NK-92 treated with Interleukin-12 subunit alpha and Interleukin-12 subunit beta, amount 100 ng/mL, for 24 hours (cell line): Measurements from ENCODE around the gene POMT1.
"Not testable (repeated sequence)": the region's sequence is repeated elsewhere in the genome, so short reads cannot be mapped to it uniquely, and the experiment has no call there.

Experiments used
- DNase-seq: peaks from one replicate; lab custom pipeline; 2025; lab: John Stamatoyannopoulos, UW

The POMT1 gene

DNA sequence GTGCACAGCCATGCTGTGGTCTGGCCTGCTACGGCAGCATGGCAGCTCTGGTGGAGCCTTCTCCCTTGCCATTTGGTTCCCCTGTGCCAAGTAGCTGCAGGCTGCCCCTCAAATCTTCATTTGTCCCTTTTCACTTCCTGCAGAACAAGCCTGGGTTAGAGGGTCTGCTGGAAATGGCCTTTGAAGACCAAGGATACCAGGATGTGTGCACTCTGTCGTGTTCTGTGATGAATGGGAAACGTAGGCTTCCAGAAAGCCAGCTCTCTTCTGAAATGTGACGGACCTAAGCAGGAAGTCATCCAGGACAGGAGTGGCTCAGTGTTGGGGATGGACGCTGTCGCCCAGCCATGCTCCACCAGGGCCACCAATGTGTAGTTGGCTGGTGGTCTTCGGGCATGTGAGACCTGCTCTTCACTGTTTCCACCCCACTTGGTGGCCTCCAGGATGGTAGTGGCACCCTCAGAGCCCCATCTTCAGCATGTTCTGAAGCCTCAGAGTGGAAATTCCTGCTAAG lies 3.4 kb upstream of the POMT1 start:
- no peak for DNase-seq

DNA sequence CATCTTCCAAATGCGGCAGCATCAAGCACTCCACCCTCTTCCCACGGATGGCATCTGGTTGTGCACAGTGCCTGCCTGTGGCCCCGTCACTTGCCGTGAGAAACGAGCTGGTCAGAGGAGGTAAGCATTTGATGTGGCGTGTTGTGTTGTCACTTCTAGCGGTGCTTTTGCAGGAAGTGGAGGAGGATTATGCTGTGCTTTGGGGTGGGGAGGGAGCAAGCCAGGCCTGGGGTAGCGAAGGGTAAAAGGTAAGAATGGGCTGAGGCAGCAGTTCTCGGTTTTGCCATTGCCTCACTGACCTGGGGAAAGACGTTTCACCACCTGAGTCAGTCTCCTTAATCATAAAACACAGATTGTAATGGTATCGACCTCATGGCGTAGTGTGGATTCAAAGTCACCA lies 2.3 kb upstream of the POMT1 start:
- DNase-seq = no peak

DNA sequence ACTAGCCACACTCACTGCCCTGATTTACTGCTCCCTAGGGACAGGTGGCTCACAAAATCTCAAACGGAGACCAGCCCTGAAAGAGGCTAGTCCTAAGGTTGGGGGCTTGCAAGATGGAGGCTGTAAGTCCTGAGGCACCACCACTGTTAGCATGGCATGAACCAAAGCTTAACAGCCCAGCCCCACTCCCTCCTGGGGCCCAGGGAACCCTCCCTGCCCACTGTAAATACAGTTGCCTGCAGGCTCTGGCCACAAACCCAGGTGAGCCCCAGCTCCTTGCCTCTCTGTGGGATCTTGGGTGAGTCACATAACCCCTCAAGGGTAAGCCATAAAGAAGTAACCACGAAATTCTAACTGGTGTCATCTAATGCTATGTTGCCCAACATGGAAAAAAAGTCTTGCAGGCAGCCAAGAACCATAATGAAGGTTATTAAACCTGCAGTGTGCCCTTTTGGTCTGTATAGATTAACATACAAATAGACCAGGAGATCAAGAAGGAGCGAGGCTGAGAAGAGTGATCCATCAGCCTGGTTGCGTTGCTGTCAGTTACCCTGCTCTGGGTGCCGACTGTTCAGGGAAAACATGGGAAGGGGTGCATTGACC lies 1.7 kb upstream of the POMT1 start:
- DNase-seq = peak; percentile 57

DNA sequence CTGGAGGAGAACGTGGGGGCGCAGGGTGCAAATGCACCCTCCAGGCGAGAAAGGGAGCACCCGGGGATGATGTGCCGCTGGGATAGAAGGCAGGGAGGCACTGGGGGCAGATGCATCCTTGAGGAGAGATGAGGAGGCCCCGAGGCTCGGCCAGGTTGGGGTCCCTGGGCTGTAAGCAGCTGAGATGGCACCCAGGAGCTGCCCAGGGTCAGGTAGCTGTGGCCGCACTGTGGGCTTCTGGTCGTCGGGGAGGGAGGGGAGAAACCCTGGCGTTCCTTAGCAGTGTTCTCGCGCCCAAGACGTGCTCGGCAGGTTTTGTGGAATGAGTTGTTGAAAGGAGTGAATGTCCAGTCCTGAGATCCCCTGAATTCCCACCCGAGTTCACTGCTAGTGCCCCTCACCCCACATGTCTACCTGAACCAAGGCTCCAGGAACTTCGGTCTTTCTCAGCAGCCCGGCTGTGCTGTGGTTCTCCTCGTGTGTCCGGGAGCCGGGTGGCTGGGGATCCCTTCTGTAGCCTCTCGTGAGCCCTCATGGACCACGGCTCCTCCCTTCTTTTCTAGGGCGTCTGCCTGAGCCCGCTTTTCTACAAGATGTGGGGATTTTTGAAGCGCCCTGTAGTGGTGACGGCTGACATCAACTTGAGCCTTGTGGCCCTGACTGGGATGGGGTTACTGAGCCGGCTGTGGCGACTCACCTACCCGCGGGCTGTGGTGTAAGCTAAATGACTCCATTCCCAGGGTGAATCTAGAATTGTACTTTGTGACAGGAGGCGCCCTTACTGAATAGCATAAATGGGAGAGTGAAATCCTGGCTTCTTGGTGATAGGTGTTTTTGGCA lies 1.1 kb downstream of the POMT1 start:
- no peak for DNase-seq

DNA sequence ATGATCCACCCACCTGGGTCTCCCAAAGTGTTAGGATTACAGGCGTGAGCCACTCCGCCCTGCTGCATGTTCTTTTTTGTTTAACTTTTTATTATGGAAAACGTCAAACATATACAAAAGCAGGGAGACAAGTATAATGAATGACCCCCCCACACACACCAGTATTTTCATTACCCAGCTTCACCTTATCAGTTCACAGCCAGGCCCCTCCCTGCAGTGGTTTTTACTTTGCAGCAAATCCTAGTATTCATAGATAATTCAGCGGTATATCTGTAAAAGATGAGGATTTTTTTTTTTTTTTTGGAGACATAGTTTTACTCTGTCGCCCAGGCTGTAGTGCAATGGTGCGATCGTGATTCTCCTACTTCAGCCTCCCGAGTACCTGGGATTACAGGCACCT lies 2.3 kb downstream of the POMT1 start:
- no peak for DNase-seq

DNA sequence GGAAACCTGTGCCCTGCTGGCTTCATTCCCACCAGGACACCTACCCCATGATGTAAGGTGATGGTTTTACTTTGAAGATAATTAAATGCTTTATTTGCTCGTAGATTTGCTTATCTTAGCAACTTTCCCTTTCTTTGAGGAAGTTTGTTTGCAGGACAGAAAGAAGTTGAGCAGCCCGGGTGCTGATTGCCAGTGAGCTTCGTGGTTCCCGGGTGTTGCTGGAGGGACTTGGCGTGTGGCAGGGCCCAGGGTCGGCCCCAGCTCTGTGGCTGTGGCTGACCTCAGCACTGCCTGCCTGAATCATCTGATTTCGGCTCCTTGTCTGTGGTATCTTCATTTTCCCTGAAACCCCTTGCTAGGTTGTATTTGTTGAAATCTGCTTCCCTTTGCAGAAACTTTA lies 8.7 kb downstream of the POMT1 start:
- no peak for DNase-seq

DNA sequence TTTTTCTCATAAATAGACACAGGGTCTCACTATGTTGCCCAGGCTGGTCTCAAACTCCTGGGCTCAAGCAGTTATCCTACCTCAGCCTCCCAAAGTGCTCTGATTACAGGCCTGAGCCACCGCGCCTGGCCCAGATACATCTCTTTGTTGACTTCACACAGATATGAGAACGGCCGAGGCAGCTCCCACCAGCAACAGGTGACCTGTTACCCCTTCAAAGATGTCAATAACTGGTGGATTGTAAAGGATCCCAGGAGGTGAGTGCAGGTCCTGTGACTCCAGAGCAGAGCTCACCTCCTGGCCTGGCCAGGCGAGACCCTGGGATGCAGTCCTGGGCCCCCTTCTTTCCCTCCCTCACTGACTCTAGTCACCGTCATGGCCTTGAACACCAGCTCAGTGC lies 9.2 kb downstream of the POMT1 start:
- DNase-seq = no peak

DNA sequence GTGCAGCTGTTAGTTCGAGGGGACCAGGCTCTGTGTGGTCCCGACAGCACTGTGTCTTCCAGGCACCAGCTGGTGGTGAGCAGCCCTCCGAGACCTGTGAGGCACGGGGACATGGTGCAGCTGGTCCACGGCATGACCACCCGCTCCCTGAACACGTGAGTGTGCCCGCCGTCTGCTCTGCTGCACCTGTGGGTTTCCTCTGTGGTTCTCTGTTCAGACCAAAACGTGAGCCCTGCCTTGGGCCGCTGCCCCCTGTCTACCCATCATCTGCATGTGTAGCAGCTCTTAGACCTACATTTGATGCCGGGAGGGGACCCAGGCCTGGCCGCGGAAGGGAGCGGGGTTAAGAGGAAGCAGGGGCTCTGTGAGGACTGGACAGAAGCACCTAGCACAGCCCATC lies 10.5 kb downstream of the POMT1 start:
- DNase-seq = no peak

DNA sequence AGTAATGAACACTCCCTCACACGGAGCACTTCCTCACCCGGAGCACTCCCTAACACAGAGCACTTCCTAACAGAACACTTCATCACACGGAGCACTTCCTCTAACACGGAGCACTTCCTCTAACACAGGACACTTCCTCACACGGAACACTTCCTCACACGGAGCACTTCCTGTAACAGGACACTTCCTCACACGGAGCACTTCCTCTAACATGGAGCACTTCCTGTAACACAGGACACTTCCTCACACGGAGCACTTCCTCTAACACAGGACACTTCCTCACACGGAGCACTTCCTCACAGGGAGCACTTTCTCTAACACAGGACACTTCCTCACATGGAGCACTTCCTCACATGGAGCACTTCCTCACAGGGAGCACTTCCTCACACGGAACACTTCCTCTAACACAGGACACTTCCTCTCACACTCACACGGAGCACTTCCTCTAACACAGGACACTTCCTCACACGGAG lies 12.9 kb downstream of the POMT1 start:
- DNase-seq = not testable (repeated sequence)

DNA sequence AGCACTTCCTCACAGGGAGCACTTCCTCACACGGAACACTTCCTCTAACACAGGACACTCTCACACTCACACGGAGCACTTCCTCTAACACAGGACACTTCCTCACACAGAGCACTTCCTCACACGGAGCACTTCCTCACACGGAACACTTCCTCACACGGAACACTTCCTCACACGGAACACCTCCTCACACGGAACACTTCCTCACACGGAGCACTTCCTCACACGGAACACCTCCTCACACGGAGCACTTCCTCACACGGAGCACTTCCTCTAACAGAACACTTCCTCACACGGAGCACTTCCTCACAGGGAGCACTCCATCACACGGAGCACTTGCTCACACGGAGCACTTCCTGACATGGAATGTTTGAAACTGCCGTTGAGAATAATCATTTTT lies 13.4 kb downstream of the POMT1 start:
- no peak for DNase-seq

DNA sequence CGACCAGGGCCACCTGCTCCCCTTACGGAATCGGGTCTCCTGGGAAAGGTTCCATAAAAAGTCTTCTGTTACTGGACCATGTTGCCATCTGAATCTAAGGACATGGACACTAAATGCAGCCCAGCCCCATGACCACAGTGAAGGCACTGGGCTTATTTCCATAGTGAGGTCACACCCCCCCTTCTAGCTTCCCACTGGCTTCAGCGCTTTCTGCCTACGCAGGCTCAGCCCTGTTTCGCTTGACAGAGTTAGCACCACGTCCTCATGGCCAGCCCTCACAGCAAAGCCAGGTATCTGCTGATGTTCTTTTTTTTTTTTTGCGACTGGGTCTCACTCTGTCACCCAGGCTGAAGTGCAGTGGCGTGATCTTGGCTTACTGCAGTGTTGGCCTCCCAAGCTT lies 14.2 kb downstream of the POMT1 start:
- no peak for DNase-seq

DNA sequence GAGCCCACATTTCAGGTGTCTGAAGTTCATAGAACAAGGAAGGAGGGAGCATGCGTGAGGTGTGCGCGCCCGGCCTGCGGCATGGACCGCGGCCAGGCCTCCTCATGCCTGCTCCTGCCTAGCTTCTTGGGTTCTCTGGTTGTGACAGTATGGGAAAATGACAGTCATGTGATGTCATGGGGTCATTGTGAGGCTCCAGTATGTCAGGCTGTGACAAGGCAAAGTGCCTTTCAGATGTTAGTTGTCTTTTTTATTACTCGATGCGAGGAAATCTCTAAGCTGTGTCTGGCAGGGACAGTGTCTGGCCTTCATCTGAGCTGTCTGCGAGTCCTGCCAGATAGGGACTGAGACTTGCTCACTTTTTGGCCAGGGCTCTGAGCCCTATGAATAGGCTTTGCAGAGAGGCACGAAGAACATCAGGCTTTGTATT lies 15.1 kb downstream of the POMT1 start:
- no peak for DNase-seq

DNA sequence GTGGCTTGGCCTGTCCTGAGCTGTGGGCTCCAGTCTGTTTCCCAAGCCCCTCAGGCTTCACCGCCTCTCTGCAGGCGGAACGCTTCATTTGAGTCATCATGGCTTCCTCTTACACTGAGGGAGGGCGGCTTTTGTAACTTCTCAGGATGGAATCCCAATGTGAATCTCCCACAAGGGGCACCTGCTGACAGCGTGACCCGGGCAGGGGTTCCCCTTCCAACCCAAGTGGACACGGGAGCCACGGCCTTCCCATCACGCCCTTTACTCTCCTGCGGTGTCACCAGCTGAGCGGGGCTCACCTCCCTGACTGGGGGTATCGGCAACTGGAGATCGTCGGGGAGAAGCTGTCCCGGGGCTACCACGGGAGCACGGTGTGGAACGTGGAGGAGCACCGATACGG lies 15.8 kb downstream of the POMT1 start:
- no peak for DNase-seq

DNA sequence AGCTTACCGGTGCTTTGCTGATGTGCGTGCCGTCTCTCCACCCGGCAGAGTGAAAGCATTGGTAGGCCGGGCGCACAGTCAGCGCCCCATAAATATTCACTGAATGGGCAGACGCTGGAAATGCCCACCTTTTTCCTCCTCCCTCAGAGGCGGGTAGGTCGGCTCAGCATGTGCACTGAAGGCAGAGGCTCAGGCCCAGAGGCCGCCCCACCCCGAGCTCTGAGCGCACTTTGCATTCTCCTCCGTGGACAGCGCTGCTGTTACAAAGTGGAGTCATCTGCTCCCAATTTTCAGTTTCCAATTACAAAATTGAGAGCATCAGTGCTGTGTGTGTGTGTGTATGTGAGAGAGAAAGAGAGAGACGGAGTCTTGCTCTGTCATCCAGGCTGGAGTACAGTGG lies 17.8 kb downstream of the POMT1 start:
- no peak for DNase-seq

DNA sequence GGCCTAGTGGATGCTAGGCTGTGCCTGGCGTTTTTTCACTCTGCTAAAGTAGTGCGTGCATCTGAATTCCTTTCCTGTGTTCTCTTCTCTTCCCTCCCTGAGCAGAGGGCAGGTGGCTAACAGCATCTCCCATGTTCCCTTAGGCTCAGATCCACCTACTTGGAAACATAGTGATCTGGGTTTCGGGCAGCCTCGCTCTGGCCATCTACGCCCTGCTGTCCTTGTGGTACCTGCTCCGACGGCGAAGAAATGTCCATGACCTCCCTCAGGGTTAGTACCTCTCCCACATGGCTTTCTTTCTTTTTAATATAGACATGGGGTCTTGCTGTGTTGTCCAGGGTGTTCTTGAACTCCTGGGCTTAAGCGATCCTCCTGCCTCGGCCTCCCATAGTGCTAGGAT lies 18.5 kb downstream of the POMT1 start:
- DNase-seq = no peak

DNA sequence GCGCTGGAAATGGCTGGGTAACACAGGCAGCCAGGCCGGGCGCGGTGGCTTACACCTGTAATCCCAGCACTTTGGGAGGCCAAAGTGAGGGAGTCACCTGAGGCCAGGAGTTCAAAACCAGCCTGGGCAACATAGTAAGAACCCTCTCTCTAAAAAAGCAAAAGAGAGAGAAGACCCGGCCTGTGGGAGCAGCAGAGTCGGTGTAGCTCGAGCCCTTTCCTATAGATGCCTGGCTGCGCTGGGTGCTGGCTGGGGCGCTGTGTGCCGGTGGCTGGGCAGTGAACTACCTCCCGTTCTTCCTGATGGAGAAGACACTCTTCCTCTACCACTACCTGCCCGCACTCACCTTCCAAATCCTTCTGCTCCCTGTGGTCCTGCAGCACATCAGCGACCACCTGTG lies 19.1 kb downstream of the POMT1 start:
- DNase-seq = no peak

DNA sequence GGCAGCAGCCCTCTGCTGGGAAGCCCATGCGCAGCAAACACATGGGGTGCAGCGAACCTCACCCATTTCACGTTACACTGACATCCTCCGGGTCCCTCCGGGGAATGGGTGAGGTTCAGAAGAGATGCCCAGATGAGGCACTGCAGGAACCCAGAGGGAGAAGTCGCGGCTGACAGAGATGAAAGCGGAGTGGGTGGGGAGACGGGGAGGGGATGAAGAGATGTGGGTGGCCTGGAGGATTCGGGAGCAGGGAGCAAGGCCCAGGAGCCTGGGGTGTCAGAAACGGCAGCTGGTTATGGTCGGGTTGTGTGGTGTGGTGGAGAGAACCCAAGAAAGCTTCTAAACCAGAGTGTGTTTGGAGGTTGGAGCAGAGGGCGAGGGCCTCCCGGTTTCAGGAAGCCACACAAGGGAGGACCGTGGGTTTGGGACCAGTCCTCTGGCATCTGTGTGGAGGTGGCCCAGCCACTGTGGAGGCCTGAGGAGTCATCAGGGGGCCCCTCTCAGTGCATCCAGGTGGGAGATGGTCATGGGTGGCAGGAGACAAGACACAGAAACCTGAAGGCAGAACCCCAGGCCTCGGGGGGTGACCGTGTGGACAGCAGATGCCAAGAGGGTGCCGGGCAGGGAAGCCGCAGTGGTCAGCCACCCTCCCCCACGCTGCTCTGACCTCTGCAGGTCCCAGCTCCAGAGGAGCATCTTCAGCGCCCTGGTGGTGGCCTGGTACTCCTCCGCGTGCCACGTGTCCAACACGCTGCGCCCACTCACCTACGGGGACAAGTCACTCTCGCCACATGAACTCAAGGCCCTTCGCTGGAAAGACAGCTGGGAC lies 19.8 kb downstream of the POMT1 start:
- no peak for DNase-seq

DNA sequence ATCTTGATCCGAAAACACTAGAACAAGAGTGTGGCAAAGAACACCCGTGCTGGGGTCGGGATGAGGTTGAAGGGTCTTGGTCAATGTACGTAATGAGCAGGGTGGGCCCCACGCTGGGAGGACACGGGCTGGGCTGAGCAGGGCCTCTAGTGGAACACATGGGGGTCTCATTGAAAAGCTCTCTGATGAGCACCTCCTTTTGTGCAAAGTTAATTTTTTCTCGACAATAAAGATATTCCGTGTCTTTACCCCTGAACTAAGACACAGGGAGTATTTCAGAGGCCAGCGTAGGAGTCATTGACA lies 20.3 kb downstream of the POMT1 start:
- DNase-seq = no peak

DNA sequence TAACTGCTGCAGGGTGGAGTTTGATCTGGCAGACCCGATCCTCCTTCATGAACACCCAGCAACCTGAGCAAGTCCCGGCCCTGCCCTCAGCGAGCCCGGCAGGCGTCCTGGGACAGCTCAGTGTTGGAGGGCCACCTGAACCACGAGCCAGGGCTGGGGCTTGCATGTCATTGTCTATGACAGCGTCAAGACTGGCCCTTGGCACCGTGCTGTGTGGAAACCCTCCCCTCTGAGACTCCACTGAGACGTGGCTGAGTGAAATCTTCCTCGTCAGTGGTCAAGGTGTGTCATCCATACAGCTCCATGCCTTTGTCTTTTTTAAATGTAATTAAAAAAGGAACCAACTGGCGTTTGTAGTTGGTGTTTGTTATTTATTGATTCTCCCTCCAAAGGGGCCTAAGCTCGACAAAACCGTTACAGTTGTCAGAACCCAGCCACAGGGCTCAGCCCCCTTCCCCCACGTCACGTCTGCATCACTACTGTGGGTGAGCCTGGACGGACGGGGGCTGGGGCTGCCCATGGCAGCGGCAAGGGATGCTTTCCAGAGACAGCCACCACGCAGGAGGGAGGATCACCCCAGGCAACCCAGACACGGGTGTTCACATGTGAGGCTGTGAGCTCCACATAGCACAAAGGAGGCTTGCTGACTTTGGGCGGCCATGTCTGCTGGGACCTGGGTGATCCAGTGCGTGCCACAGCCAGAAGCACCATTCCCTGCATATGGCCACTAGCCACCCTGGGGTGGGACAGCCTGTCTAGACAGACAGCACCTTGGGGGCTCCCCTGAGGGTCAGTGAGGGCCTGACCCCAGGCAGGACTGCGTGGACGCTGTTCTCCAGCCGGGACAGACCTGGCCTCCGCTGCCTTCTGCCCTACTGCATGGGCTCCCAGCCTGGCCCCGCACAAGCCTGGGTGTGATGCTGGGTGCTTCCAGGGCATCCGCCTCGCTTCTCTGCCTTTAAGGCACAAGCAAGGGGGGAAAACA lies 21.0 kb downstream of the POMT1 start:
- DNase-seq = no peak

DNA sequence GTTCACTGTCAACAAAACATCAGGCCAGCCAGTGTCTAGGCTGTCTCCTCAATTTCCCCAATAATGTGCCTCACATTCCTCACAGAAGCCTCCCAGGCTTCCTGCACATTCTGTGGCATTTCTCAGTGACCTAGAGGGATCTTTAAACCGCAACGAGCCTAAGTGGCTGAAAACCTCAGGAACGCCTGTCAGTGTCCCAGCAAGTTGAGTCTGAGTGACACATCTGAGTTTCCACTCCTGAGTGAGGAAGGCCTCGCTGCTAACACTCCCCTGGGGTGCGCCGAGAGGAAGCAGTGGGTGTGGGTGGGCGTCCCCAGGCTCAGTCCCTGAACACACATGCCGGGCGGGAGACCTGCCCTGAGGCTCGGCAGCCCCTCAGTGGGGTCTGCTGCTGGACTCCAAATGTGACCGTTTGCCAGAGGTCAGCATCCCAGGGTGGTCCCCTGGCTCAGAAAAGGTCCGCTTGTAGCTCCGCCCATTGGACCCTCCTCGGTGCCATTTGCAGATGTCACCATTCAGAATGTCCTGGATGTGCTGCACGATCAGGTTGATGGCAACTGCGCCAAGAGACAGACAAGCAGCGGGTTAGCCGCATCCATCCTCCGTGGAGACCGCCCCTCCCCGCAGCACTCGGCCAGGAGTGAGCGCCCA lies 22.1 kb downstream of the POMT1 start:
- DNase-seq = no peak
